Measurements from ENCODE around the gene AXIN1.
"Not testable (repeated sequence)": the region's sequence is repeated elsewhere in the genome, so short reads cannot be mapped to it uniquely, and the experiment has no call there.

AXIN1 gene

GRCh38 chr16:280991-281659 lies 71.4 kb downstream of the AXIN1 start:
- no peak for DNase-seq

GRCh38 chr16:280552-280951 lies 72.0 kb downstream of the AXIN1 start, which contains the start of gene ARHGDIG:
Gene ARHGDIG (plus strand): TSS chr16:280591. CDS start chr16:280681, 90 bp downstream.
- no peak for DNase-seq

- DNase-seq = no peak
Measured at GRCh38 chr16:280005-280460, 72.5 kb downstream of the AXIN1 start.

GRCh38 chr16:279531-279930 lies 73.0 kb downstream of the AXIN1 start:
- no peak for DNase-seq

GRCh38 chr16:278863-279366 lies 73.6 kb downstream of the AXIN1 start:
- DNase-seq = peak in 2 of 5 experiments; percentile 24 to 79

GRCh38 chr16:276426-277077 lies 76.0 kb downstream of the AXIN1 start:
- no peak for DNase-seq

GRCh38 chr16:275786-276232 lies 76.7 kb downstream of the AXIN1 start, which contains the start of gene RGS11:
Gene RGS11 (minus strand): TSS chr16:275944. CDS start chr16:275911, 33 bp downstream.
- no peak for DNase-seq

GRCh38 chr16:275041-275641 lies 77.4 kb downstream of the AXIN1 start:
- DNase-seq = peak in 1 of 5 experiments; percentile 22

- no peak for DNase-seq
Measured at GRCh38 chr16:273547-274421, 78.7 kb downstream of the AXIN1 start.

- no peak for DNase-seq
Measured at GRCh38 chr16:272633-273546, 79.6 kb downstream of the AXIN1 start.

GRCh38 chr16:270381-271255 lies 81.9 kb downstream of the AXIN1 start:
- DNase-seq = no peak

GRCh38 chr16:269061-269796 lies 83.3 kb downstream of the AXIN1 start:
- DNase-seq = no peak

- no peak for DNase-seq
Measured at GRCh38 chr16:268141-269053, 84.1 kb downstream of the AXIN1 start.

- not testable (repeated sequence) for DNase-seq
Measured at GRCh38 chr16:267562-267961, 85.0 kb downstream of the AXIN1 start.

GRCh38 chr16:266258-267164 lies 86.0 kb downstream of the AXIN1 start:
- DNase-seq = no peak

- no peak for DNase-seq
Measured at GRCh38 chr16:265711-266110, 86.8 kb downstream of the AXIN1 start.

GRCh38 chr16:265002-265529 lies 87.5 kb downstream of the AXIN1 start:
- DNase-seq = no peak
